GM12878 (cell line): ENCODE data around the gene ZNF618. TPM values are rescaled to one million over a fixed set of nuclear protein-coding genes. Genes with fewer than 3 reads are reported as not detected.

ENCODE experiments used
- ATAC-seq: fragments of 200-7000 bp; cut with Tn5 transposase; 3 replicates; pipeline ENCODE4 v1.9.1; 2020; ENCODE audit warnings: mild to moderate bottlenecking, moderate library complexity
- BruUV-seq: library from RNA; stranded (reverse); fragments of 400-500 nt; replicated peaks from 2 replicates; lab custom pipeline; 2021; lab: Mats Ljungman, UMichigan
- CTCF ChIA-PET: fragments of 300-600 bp; sonication (Branson Sonifier 250); formaldehyde crosslinking; extraction: SDS; loops from one replicate; lab custom pipeline; 2021; ENCODE audit warnings: inconsistent platforms; lab: Yijun Ruan, JAX
- POLR2A ChIA-PET: fragments of 350-600 bp; formaldehyde crosslinking; extraction: SDS; loops from one replicate; lab custom pipeline; 2021; ENCODE audit warnings: inconsistent platforms; lab: Charles Lee
- RAD21 ChIA-PET: fragments of 300-600 bp; sonication (Branson Sonifier 250); formaldehyde crosslinking; loops from one replicate; lab custom pipeline; 2023; ENCODE audit warnings: antibody characterized with exemption; ENCODE audit not compliant: unreplicated experiment; lab: Charles Lee
- SMC1A ChIA-PET: fragments of 300-600 bp; sonication (Branson Sonifier 250); formaldehyde crosslinking; loops from one replicate; lab custom pipeline; 2023; ENCODE audit not compliant: unreplicated experiment, uncharacterized antibody; lab: Charles Lee
- DNase-seq: peaks from one replicate; pipeline ENCODE4 v3.0.0-alpha.2; 2011; ENCODE audit warnings: low read depth, low spot score
- FAIRE-seq: peaks from 3 replicates; lab custom pipeline; 2011; peaks lifted over from hg19 to GRCh38; lab: Jason Lieb, UNC
- H2AFZ ChIP-seq: 2 replicates; pipeline ENCODE4 v1.6.0; 2011; ENCODE audit warnings: low read depth, low read length, control low read depth; ENCODE audit not compliant: control insufficient read depth
- H3K27ac ChIP-seq: 2 replicates; pipeline ENCODE4 v1.5.1; 2011; ENCODE audit warnings: control low read depth; ENCODE audit not compliant: control insufficient read depth, insufficient read depth
- H3K27me3 ChIP-seq, 2 experiments: replicated peaks in 1 of 2; 2 replicates each; pipeline versions ENCODE4 v1.6.0 to v1.6.1; 2011; ENCODE audit warnings: low read length in 1 of 2; ENCODE audit not compliant: control insufficient read depth in 2 of 2, insufficient read depth in 2 of 2
- H3K36me3 ChIP-seq, 2 experiments: 2 replicates each; pipeline ENCODE4 v1.5.1; 2011; ENCODE audit warnings: low read length in 1 of 2; ENCODE audit not compliant: control insufficient read depth in 2 of 2, insufficient read depth in 2 of 2
- H3K4me1 ChIP-seq: 2 replicates; pipeline ENCODE4 v1.6.1; 2011; ENCODE audit warnings: mild to moderate bottlenecking, low read length, moderate library complexity, mixed read lengths; ENCODE audit not compliant: control insufficient read depth, insufficient read depth
- H3K4me2 ChIP-seq: 2 replicates; pipeline ENCODE4 v1.6.0; 2011; ENCODE audit warnings: control low read depth; ENCODE audit not compliant: control insufficient read depth, insufficient read depth
- H3K4me3 ChIP-seq: fragments of 200-600 bp; sonication (generic); 2 replicates; pipeline ENCODE4 v1.5.1; 2016
- H3K79me2 ChIP-seq: 2 replicates; pipeline ENCODE4 v1.6.0; 2011; ENCODE audit warnings: low read length; ENCODE audit not compliant: control insufficient read depth, insufficient read depth
- H3K9ac ChIP-seq: 2 replicates; pipeline ENCODE4 v1.8.0; 2011; ENCODE audit warnings: low read length, control low read depth, mixed read lengths; ENCODE audit not compliant: control insufficient read depth, insufficient read depth
- H3K9me3 ChIP-seq: replicated peaks from 3 replicates; pipeline ENCODE4 v1.5.1; 2011; ENCODE audit warnings: mild to moderate bottlenecking, low read length; ENCODE audit not compliant: control insufficient read depth, insufficient read depth
- H4K20me1 ChIP-seq: 2 replicates; pipeline ENCODE4 v1.6.0; 2011; ENCODE audit not compliant: control insufficient read depth, insufficient read depth
- ATF2 ChIP-seq: IDR thresholded peaks from 2 replicates; pipeline ENCODE4 v1.6.1; 2012; ENCODE audit warnings: low read length, inconsistent platforms
- CBX5 ChIP-seq: sonication (generic); IDR thresholded peaks from 2 replicates; pipeline ENCODE4 v1.6.1; 2016; ENCODE audit warnings: low read depth, moderate library complexity, mild to moderate bottlenecking, inconsistent platforms
- GATAD2B ChIP-seq: fragments of 450-650 bp; conservative IDR thresholded peaks from 2 replicates; pipeline ENCODE4 v1.6.1; 2017; ENCODE audit warnings: low read depth, mild to moderate bottlenecking, moderate library complexity
- JUNB ChIP-seq: IDR thresholded peaks from 2 replicates; pipeline ENCODE4 v1.6.1; 2016; ENCODE audit warnings: antibody characterized with exemption, mild to moderate bottlenecking
- LARP7 ChIP-seq: fragments of 450-650 bp; IDR thresholded peaks from 2 replicates; pipeline ENCODE4 v1.6.1; 2017; ENCODE audit warnings: mild to moderate bottlenecking
- NFIC ChIP-seq: IDR thresholded peaks from 2 replicates; pipeline ENCODE4 v1.6.1; 2012; ENCODE audit warnings: low read depth, mild to moderate bottlenecking, inconsistent platforms, low read length, moderate library complexity
- NKRF ChIP-seq: fragments of 450-650 bp; conservative IDR thresholded peaks from 2 replicates; pipeline ENCODE4 v1.6.1; 2017; ENCODE audit warnings: mild to moderate bottlenecking, moderate library complexity
- PAX8 ChIP-seq: fragments of 450-650 bp; IDR thresholded peaks from 2 replicates; pipeline ENCODE4 v1.6.1; 2017; ENCODE audit warnings: mild to moderate bottlenecking, moderate library complexity
- RFX5 ChIP-seq: IDR thresholded peaks from 2 replicates; pipeline ENCODE4 v1.6.1; 2011; ENCODE audit warnings: low read depth, low read length, improper control_type of control experiment
- TBL1XR1 ChIP-seq: IDR thresholded peaks from 2 replicates; pipeline ENCODE4 v1.6.1; 2012; ENCODE audit warnings: low read depth, low read length, improper control_type of control experiment
- ZNF207 ChIP-seq: fragments of 450-650 bp; IDR thresholded peaks from 2 replicates; pipeline ENCODE4 v1.6.1; 2014; ENCODE audit warnings: antibody characterized with exemption, mild to moderate bottlenecking, borderline replicate concordance
- ZNF592 ChIP-seq: fragments of 450-650 bp; IDR thresholded peaks from 2 replicates; pipeline ENCODE4 v1.6.1; 2017; ENCODE audit warnings: mild to moderate bottlenecking, moderate library complexity
- WGBS: methylation state at CpG from one replicate; pipeline ENCODE4 v1.1.6; 2016; ENCODE audit warnings: low lambda C conversion rate; ENCODE audit not compliant: insufficient replicate concordance, insufficient coverage; ENCODE audit errors: missing lambda C conversion rate; 5-methylcytosine and 5-hydroxymethylcytosine counted together
- in situ Hi-C: fragments of 300-500 bp; cut with MboI; formaldehyde crosslinking; loops from 9 replicates; pipeline ENCODE4 v1.14.3; 2018; ENCODE audit warnings: mixed read lengths
- intact Hi-C: fragments of 100-400 bp; cut with micrococcal nuclease; formaldehyde crosslinking; loops from one replicate; pipeline ENCODE4 v1.14.2; 2022; ENCODE audit not compliant: unreplicated experiment
- polyA plus RNA-seq, 11 experiments: library from polyadenylated mRNA; depleted of rRNA in 4 of 11; unstranded in 6 of 11; stranded (reverse) in 5 of 11; fragments of >200 nt; fragmentation: Nextera tagmentation in 4 of 11; fragmentation: Illumina TruSeq in 1 of 11; extraction: Ambion mirVana in 4 of 11; extraction: Trizol in 1 of 11; gene quantifications; 1 replicate in 1 of 11; 2 replicates in 10 of 11; pipeline versions ENCODE4 v1.2.1 to v1.2.3, GENCODE V29; 2011 to 2016; ENCODE audit warnings: inconsistent platforms in 2 of 11, missing spikeins in 2 of 11, low read depth in 1 of 11
- total RNA-seq, 4 experiments: library from RNA; depleted of rRNA in 3 of 4; stranded (reverse); fragments of >200 nt in 3 of 4; fragmentation: Illumina TruSeq in 1 of 4; extraction: Trizol in 1 of 4; gene quantifications; 2 replicates each; pipeline versions ENCODE4 v1.2.1 to v1.2.3, GENCODE V29; 2013 to 2021

The ZNF618 gene
- total and polyA plus RNA-seq, 10 of the 15 experiments (the other 5 are each of a cell fraction or from before 2014, with no cell fraction given), result 0.01 to 0.24 (median 0.06) TPM; not detected in 2

GRCh38 chr9:113844466-113844865, 31.6 kb upstream of the ZNF618 start:
- intact Hi-C loops, result no loop called here
- H3K4me3 ChIP-seq, result no peak overlapping the region
- SMC1A ChIA-PET, result no interaction called here
- H3K4me1 ChIP-seq, result no peaks in the 10 kb centered on the region
- no peaks in the 10 kb centered on the region for H3K27me3 ChIP-seq
- no peaks in the 10 kb centered on the region for H3K9me3 ChIP-seq
- H3K9ac ChIP-seq, result no peak overlapping the region
- ATAC-seq, result no peak
- no peak overlapping the region for H3K4me2 ChIP-seq
- no peak overlapping the region for H2AFZ ChIP-seq
- no peaks in the 10 kb centered on the region for H3K36me3 ChIP-seq
- no peak for DNase-seq
- no peaks in the 10 kb centered on the region for H3K79me2 ChIP-seq
- no peak overlapping the region for H3K27ac ChIP-seq
- CTCF ChIA-PET, result no interaction called here
- no TSS peak for BruUV-seq
- no peak for TF ChIP-seq CBX5
- no peak for TF ChIP-seq NFIC
- no peak for TF ChIP-seq TBL1XR1
- TF ChIP-seq NKRF, result no peak
- TF ChIP-seq, all 136 proteins: peak for 0
- POLR2A ChIA-PET, result interaction anchor here (0.6 kb wide), 1 partner anchor 643 kb away, joined by 5 read pairs; no protein-coding TSS in a partner anchor
- no peak for FAIRE-seq
- in situ Hi-C loops, result no loop called here
- WGBS, result 46% methylated on average over 1 of the region's 1 CpG
- RAD21 ChIA-PET, result no interaction called here
- H4K20me1 ChIP-seq, result no peaks in the 10 kb centered on the region

GRCh38 chr9:113851359-113851758, 24.8 kb upstream of the ZNF618 start:
- ChIA-PET RAD21 (no interaction called here), CTCF (no interaction called here), POLR2A (no interaction called here), SMC1A (no interaction called here)
- no peak overlapping the region for H3K27ac ChIP-seq
- H3K9ac ChIP-seq, result no peak overlapping the region
- no peak overlapping the region for H2AFZ ChIP-seq
- no peaks in the 10 kb centered on the region for H3K9me3 ChIP-seq
- FAIRE-seq (no peak), ATAC-seq (no peak), DNase-seq (no peak)
- H3K4me3 ChIP-seq, result no peak overlapping the region
- 71% methylated on average over 17 of the region's 25 CpGs for WGBS
- no peaks in the 10 kb centered on the region for H3K27me3 ChIP-seq
- H3K4me1 ChIP-seq, result no peaks in the 10 kb centered on the region
- intact Hi-C loops, result no loop called here
- in situ Hi-C loops, result no loop called here
- BruUV-seq, result no TSS peak
- H3K79me2 ChIP-seq, result no peaks in the 10 kb centered on the region
- no peaks in the 10 kb centered on the region for H4K20me1 ChIP-seq
- no peak overlapping the region for H3K4me2 ChIP-seq
- H3K36me3 ChIP-seq, result no peaks in the 10 kb centered on the region
- TF ChIP-seq ZNF592 (no peak), JUNB (no peak), LARP7 (no peak), ZNF207 (no peak), RFX5 (no peak), ATF2 (no peak), PAX8 (no peak), GATAD2B (no peak)
